ENCODE data around the gene MST1.

- TF ChIP-seq CTCF (IDR thresholded peaks at IDR 0.05) (no peak), POLR2A (IDR thresholded peaks at IDR 0.05) (no peak)
Measured at GRCh38 chr3:49659756-49660155, 29.5 kb downstream of the MST1 start.

Data from esophagus squamous epithelium (tissue), 4 donors.